K562 (cell line): Measurements from ENCODE around the gene STUB1. TPM values are rescaled to one million over a fixed set of nuclear protein-coding genes. Genes with fewer than 3 reads are reported as not detected.
A peak's percentile ranks its signal among the peaks of the same experiment; 100 is the strongest.

Experiments
- CCNT2 ChIP-seq: IDR thresholded peaks from 2 replicates; pipeline ENCODE4 v1.6.1; 2011; ENCODE audit warnings: borderline replicate concordance, low read depth, mild to moderate bottlenecking, moderate library complexity, mixed read lengths, low read length; ENCODE audit not compliant: insufficient read length; ENCODE audit errors: extremely low read depth
- DACH1 ChIP-seq: fragments of 450-650 bp; IDR thresholded peaks from 2 replicates; pipeline ENCODE4 v1.6.1; 2018; ENCODE audit not compliant: partially characterized antibody
- ELF2 ChIP-seq: fragments of 250-450 bp; sonication (Bioruptor Pico); IDR thresholded peaks from 2 replicates; pipeline ENCODE4 v1.5.0; 2021; ENCODE audit warnings: mild to moderate bottlenecking
- ILF3 ChIP-seq: fragments of 450-650 bp; IDR thresholded peaks from 2 replicates; pipeline ENCODE4 v1.6.1; 2018; ENCODE audit warnings: antibody characterized with exemption, mild to moderate bottlenecking, moderate library complexity, borderline replicate concordance
- NONO ChIP-seq, 2 experiments: fragments of 200-400 bp in 1 of 2; fragments of 450-650 bp in 1 of 2; formaldehyde crosslinking in 1 of 2; IDR thresholded peaks; 2 replicates each; pipeline ENCODE4 v1.6.1; 2017; ENCODE audit warnings: low read depth in 2 of 2, mild to moderate bottlenecking in 2 of 2, moderate library complexity in 2 of 2, low read length in 1 of 2
- PHF8 ChIP-seq: fragments of 200-600 bp; sonication (generic); IDR thresholded peaks from 2 replicates; pipeline ENCODE4 v1.6.1; 2012; ENCODE audit warnings: mixed run types, mild to moderate bottlenecking, inconsistent platforms, low read length, moderate library complexity, borderline replicate concordance
- PTRF ChIP-seq: fragments of 450-650 bp; IDR thresholded peaks from 2 replicates; pipeline ENCODE4 v1.6.1; 2016; ENCODE audit warnings: mild to moderate bottlenecking, missing genetic modification characterization, missing compliant biosample characterization
- SMARCE1 ChIP-seq: fragments of 450-650 bp; IDR thresholded peaks from 2 replicates; pipeline ENCODE4 v1.7.1; 2016; ENCODE audit warnings: mild to moderate bottlenecking
- TCF15 ChIP-seq: fragments of 250-450 bp; sonication (Bioruptor Pico); IDR thresholded peaks from 2 replicates; pipeline ENCODE4 v1.8.0; 2022; ENCODE audit warnings: moderate library complexity, mild to moderate bottlenecking, inconsistent platforms
- VEZF1 ChIP-seq: fragments of 200-800 bp; sonication (Bioruptor generic); IDR thresholded peaks from 2 replicates; pipeline ENCODE4 v1.6.1; 2017; ENCODE audit warnings: missing genetic modification characterization, missing compliant biosample characterization
- ZNF3 ChIP-seq: fragments of 250-450 bp; sonication (Bioruptor Pico); IDR thresholded peaks from 2 replicates; pipeline ENCODE4 v1.5.0; 2021; ENCODE audit warnings: mild to moderate bottlenecking, moderate library complexity
- polyA plus RNA-seq, 8 experiments: library from polyadenylated mRNA; depleted of rRNA in 4 of 8; stranded (reverse) in 5 of 8; unstranded in 3 of 8; fragments of >200 nt; fragmentation: Nextera tagmentation in 2 of 8; fragmentation: Illumina TruSeq in 1 of 8; extraction: Ambion mirVana in 2 of 8; extraction: Trizol in 1 of 8; gene quantifications; 2 replicates each; pipeline versions ENCODE4 v1.2.1 to v1.2.3, GENCODE V29; 2011 to 2014; ENCODE audit warnings: inconsistent platforms in 1 of 8, missing spikeins in 1 of 8
- total RNA-seq, 7 experiments: library from RNA; depleted of rRNA in 6 of 7; stranded (reverse); fragments of >200 nt in 6 of 7; fragmentation: Illumina TruSeq in 2 of 7; extraction: Trizol in 2 of 7; gene quantifications; 2 replicates each; pipeline versions ENCODE4 v1.2.1 to v1.2.3, GENCODE V29; 2011 to 2021; ENCODE audit warnings: low replicate concordance in 1 of 7
- TF ChIP-seq, protein P1 (sequence below): fragments of 450-650 bp; IDR thresholded peaks from 2 replicates; pipeline ENCODE4 v1.6.1; 2016; ENCODE audit warnings: low read depth
- TF ChIP-seq, protein P2 (sequence below): fragments of 150-350 bp; conservative IDR thresholded peaks from 2 replicates; pipeline ENCODE4 v1.6.1; 2014; ENCODE audit warnings: low read length

The STUB1 gene
- total and polyA plus RNA-seq, 9 of the 15 experiments (the other 6 are each of a cell fraction or from before 2014, with no cell fraction given), result 10.6 to 251 (median 152) TPM

GRCh38 chr16:641326-642188 is 38.7 kb upstream of the STUB1 start, which contains the start of gene MCRIP2 (continued):
- TF ChIP-seq, protein P1, sequence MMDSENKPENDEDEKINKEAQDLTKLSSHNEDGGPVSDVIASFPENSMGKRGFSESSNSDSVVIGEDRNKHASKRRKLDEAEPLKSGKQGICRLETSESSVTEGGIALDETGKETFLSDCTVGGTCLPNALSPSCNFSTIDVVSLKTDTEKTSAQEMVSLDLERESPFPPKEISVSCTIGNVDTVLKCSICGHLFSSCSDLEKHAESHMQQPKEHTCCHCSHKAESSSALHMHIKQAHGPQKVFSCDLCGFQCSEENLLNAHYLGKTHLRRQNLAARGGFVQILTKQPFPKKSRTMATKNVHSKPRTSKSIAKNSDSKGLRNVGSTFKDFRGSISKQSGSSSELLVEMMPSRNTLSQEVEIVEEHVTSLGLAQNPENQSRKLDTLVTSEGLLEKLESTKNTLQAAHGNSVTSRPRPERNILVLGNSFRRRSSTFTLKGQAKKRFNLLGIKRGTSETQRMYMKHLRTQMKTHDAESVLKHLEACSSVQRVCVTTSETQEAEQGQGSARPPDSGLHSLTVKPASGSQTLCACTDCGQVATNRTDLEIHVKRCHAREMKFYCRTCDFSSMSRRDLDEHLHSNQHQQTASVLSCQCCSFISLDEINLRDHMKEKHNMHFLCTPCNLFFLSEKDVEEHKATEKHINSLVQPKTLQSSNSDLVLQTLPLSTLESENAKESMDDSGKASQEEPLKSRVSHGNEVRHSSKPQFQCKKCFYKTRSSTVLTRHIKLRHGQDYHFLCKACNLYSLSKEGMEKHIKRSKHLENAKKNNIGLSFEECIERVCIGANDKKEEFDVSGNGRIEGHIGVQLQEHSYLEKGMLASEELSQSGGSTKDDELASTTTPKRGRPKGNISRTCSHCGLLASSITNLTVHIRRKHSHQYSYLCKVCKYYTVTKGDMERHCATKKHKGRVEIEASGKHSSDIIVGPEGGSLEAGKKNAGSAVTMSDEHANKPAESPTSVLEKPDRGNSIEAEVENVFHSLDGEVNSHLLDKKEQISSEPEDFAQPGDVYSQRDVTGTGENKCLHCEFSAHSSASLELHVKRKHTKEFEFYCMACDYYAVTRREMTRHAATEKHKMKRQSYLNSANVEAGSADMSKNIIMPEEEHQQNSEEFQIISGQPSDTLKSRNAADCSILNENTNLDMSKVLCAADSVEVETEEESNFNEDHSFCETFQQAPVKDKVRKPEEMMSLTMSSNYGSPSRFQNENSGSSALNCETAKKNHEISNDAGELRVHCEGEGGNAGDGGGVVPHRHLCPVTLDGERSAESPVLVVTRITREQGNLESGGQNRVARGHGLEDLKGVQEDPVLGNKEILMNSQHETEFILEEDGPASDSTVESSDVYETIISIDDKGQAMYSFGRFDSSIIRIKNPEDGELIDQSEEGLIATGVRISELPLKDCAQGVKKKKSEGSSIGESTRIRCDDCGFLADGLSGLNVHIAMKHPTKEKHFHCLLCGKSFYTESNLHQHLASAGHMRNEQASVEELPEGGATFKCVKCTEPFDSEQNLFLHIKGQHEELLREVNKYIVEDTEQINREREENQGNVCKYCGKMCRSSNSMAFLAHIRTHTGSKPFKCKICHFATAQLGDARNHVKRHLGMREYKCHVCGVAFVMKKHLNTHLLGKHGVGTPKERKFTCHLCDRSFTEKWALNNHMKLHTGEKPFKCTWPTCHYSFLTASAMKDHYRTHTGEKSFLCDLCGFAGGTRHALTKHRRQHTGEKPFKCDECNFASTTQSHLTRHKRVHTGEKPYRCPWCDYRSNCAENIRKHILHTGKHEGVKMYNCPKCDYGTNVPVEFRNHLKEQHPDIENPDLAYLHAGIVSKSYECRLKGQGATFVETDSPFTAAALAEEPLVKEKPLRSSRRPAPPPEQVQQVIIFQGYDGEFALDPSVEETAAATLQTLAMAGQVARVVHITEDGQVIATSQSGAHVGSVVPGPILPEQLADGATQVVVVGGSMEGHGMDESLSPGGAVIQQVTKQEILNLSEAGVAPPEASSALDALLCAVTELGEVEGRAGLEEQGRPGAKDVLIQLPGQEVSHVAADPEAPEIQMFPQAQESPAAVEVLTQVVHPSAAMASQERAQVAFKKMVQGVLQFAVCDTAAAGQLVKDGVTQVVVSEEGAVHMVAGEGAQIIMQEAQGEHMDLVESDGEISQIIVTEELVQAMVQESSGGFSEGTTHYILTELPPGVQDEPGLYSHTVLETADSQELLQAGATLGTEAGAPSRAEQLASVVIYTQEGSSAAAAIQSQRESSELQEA, result no peak
- TF ChIP-seq DACH1, result no peak
- no peak for TF ChIP-seq TCF15 (CRISPR knock-in tag)
- no peak for TF ChIP-seq PTRF (tag)
- peak; percentile 86 for TF ChIP-seq VEZF1
- no peak for TF ChIP-seq ZNF3 (CRISPR knock-in tag)
- TF ChIP-seq PHF8, result peak; percentile 92; the same call in 1 of the 2 replicates
- TF ChIP-seq ILF3, result no peak
- peak; percentile 76 for TF ChIP-seq CCNT2
- no peak for TF ChIP-seq ELF2 (CRISPR knock-in tag)
- no peak for TF ChIP-seq SMARCE1
- TF ChIP-seq, protein P2, sequence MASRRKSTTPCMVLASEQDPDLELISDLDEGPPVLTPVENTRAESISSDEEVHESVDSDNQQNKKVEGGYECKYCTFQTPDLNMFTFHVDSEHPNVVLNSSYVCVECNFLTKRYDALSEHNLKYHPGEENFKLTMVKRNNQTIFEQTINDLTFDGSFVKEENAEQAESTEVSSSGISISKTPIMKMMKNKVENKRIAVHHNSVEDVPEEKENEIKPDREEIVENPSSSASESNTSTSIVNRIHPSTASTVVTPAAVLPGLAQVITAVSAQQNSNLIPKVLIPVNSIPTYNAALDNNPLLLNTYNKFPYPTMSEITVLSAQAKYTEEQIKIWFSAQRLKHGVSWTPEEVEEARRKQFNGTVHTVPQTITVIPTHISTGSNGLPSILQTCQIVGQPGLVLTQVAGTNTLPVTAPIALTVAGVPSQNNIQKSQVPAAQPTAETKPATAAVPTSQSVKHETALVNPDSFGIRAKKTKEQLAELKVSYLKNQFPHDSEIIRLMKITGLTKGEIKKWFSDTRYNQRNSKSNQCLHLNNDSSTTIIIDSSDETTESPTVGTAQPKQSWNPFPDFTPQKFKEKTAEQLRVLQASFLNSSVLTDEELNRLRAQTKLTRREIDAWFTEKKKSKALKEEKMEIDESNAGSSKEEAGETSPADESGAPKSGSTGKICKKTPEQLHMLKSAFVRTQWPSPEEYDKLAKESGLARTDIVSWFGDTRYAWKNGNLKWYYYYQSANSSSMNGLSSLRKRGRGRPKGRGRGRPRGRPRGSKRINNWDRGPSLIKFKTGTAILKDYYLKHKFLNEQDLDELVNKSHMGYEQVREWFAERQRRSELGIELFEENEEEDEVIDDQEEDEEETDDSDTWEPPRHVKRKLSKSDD, result no peak
- TF ChIP-seq NONO (IDR thresholded peaks at IDR 0.05; ENCODE audit: low read depth in 2 of 2, low read length in 1 of 2), result peak in 1 of 2 experiments; percentile 56; a peak in 2 of 4 replicates
